Measurements from ENCODE around the gene BST1.

DNA sequence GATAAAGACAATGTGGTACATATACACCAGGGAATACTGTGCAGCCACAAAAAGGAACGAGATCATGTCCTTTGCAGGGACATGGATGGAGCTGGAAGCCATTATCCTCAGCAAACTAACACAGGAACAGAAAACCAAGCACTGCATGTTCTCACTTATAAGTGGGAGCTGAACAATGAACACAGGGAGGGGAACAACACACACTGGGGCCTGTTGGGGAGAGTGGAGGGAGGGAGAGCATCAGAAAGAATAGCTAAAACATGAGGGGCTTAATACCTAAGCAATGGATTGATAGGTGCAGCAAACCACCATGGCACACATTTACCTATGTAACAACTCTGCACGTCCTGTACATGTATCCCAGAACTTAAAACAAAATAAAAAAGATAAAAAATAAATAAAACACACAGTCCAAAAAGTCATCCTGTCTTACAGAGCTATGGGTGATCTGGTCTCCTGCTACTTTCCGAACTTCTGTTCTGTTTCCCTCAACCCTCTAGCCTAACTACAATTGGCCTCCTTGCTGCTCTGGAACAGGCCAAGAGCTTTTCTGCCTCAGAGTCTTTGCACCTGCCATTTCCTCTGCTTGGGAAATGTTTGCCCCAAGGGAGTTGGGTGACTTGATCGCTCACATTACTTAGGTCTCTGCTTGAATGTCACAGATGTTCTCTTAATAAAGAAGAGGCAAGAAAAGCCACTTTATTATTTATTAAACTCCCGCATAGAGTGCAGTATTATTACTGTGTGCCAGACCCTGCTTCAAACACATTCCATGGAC lies 74.2 kb downstream of the BST1 start:
- TF ChIP-seq, protein P1, sequence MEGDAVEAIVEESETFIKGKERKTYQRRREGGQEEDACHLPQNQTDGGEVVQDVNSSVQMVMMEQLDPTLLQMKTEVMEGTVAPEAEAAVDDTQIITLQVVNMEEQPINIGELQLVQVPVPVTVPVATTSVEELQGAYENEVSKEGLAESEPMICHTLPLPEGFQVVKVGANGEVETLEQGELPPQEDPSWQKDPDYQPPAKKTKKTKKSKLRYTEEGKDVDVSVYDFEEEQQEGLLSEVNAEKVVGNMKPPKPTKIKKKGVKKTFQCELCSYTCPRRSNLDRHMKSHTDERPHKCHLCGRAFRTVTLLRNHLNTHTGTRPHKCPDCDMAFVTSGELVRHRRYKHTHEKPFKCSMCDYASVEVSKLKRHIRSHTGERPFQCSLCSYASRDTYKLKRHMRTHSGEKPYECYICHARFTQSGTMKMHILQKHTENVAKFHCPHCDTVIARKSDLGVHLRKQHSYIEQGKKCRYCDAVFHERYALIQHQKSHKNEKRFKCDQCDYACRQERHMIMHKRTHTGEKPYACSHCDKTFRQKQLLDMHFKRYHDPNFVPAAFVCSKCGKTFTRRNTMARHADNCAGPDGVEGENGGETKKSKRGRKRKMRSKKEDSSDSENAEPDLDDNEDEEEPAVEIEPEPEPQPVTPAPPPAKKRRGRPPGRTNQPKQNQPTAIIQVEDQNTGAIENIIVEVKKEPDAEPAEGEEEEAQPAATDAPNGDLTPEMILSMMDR (conservative IDR thresholded peaks at IDR 0.05 in 1 of 2, IDR thresholded peaks at IDR 0.05 in 1 of 2; ENCODE audit: extremely low read depth in 1 of 2, insufficient read depth in 1 of 2, low read depth in 1 of 2, low read length in 2 of 2) = no peak
- TF ChIP-seq EZH2 (IDR thresholded peaks at IDR 0.05; ENCODE audit: borderline replicate concordance, low read length) = no peak
